Measurements from ENCODE around the gene ANAPC5.
"Not testable (repeated sequence)": the region's sequence is repeated elsewhere in the genome, so short reads cannot be mapped to it uniquely, and the experiment has no call there.

Gene ANAPC5

DNA sequence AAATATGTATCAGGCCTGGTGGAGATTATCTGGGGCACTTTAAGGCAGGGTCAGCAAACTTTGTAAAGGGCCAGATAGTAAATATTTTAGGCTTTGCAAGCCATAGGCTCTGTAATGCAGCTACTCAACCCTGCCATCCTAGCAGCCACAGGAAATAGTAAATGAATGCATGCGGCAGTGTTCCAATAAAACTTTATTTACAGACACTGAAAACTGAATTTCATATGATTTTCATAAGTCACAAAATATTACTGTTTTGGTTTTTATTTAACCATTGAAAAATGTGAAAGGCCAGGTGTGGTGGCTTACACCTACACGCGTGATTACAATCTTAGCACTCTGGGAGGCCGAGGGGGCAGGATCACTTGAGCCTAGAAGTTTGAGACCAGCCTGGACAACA, 52.5 kb downstream of the ANAPC5 start:
- Histone ChIP-seq H3K36me3 (ENCODE audit: low read length) (no peaks in the 10 kb centered on the region), H2AFZ (ENCODE audit: low read depth, low read length, severe bottlenecking) (no peak overlapping the region), H3K27ac (ENCODE audit: low read depth, low read length) (no peak overlapping the region), H3K27me3 (ENCODE audit: low read length) (no peaks in the 10 kb centered on the region), H4K20me1 (ENCODE audit: low read depth, low read length) (no peaks in the 10 kb centered on the region), H3K4me3 (ENCODE audit: insufficient read depth, low read length, poor library complexity, severe bottlenecking) (no peak overlapping the region), H3K9ac (ENCODE audit: low read length) (no peak overlapping the region), H3K4me2 (ENCODE audit: low read depth, low read length, poor library complexity, severe bottlenecking) (no peak overlapping the region), H3K9me2 (replicated peaks; ENCODE audit: insufficient read depth, low read length) (no peaks in the 10 kb centered on the region), H3K79me2 (ENCODE audit: insufficient read depth, low read length) (peaks cover 17% of the 10 kb centered on the region), H3K9me3 (ENCODE audit: insufficient read depth, low read length) (no peaks in the 10 kb centered on the region), H3F3A (ENCODE audit: insufficient read depth) (peaks cover 7% of the 10 kb centered on the region; the same call in 1 of the 2 replicates)
- TF ChIP-seq, protein P1, sequence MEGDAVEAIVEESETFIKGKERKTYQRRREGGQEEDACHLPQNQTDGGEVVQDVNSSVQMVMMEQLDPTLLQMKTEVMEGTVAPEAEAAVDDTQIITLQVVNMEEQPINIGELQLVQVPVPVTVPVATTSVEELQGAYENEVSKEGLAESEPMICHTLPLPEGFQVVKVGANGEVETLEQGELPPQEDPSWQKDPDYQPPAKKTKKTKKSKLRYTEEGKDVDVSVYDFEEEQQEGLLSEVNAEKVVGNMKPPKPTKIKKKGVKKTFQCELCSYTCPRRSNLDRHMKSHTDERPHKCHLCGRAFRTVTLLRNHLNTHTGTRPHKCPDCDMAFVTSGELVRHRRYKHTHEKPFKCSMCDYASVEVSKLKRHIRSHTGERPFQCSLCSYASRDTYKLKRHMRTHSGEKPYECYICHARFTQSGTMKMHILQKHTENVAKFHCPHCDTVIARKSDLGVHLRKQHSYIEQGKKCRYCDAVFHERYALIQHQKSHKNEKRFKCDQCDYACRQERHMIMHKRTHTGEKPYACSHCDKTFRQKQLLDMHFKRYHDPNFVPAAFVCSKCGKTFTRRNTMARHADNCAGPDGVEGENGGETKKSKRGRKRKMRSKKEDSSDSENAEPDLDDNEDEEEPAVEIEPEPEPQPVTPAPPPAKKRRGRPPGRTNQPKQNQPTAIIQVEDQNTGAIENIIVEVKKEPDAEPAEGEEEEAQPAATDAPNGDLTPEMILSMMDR (IDR thresholded peaks at IDR 0.05; ENCODE audit: insufficient read depth, low read length, poor library complexity, severe bottlenecking): no peak
- TF ChIP-seq EZH2phosphoT487 (conservative IDR thresholded peaks at IDR 0.05; ENCODE audit: low read length): no peak

DNA sequence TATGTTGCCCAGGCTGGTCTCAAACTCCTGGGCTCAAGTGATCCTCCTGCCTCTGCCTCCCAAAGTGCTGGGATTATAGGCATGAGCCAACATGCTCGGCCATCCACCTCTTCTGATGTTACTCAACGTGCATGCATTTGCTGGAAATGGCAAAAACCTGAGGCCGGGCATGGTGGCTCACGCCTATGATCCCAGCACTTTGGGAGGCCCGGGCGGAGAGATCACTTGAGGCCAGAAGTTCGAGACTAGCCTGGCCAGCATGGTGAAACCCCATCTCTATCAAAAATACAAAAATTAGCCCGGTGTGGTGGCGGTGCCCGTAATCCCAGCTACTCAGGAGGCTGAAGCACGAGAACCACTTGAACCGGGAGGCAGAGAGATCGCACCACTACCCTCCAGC, 53.8 kb downstream of the ANAPC5 start:
- not testable (repeated sequence) for H3K27ac ChIP-seq (ENCODE audit: low read depth, low read length); H3F3A ChIP-seq (ENCODE audit: insufficient read depth); H4K20me1 ChIP-seq (ENCODE audit: low read depth, low read length); H3K9ac ChIP-seq (ENCODE audit: low read length); H3K9me2 ChIP-seq (replicated peaks; ENCODE audit: insufficient read depth, low read length); H3K27me3 ChIP-seq (ENCODE audit: low read length); H3K9me3 ChIP-seq (ENCODE audit: insufficient read depth, low read length); H2AFZ ChIP-seq (ENCODE audit: low read depth, low read length, severe bottlenecking); H3K4me3 ChIP-seq (ENCODE audit: insufficient read depth, low read length, poor library complexity, severe bottlenecking); H3K36me3 ChIP-seq (ENCODE audit: low read length); H3K4me2 ChIP-seq (ENCODE audit: low read depth, low read length, poor library complexity, severe bottlenecking)
- peaks cover 30% of the 10 kb centered on the region for H3K79me2 ChIP-seq (ENCODE audit: insufficient read depth, low read length)

DNA sequence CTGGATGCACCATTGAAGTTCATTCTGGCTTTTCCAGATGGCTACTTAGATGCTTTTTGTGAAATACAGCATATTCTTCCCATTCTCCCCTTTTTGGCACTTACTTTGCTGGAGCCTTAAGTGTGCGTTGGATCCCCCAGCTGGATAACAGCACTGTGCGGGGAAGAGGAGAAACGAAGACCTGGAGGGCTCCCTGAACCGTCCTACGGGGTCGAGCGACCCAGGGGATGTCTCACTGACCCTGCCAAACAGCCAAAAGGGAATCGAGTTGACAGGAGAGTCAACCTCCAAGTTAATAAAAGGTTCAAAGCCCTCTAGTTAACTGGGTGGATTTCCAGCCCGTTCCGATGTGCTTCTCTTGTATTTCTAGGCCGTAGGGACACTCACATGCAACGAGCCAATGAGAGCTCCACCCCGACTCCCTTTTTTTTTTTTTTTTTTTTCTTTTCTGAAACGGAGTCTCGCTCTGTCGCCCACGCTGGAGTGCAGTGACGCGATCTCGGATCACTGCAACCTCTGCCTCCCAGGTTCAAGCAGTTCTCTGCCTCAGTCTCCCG, 54.7 kb downstream of the ANAPC5 start:
- H3K27ac ChIP-seq (ENCODE audit: low read depth, low read length): no peak overlapping the region

More for the DNA sequence above, 54.7 kb downstream of the ANAPC5 start:
- H3K27me3 ChIP-seq (ENCODE audit: low read length): no peaks in the 10 kb centered on the region
- H3K9me2 ChIP-seq (replicated peaks; ENCODE audit: insufficient read depth, low read length): no peaks in the 10 kb centered on the region
- peak overlapping the region; percentile 69 for H3K9ac ChIP-seq (ENCODE audit: low read length)
- no peaks in the 10 kb centered on the region for H3K9me3 ChIP-seq (ENCODE audit: insufficient read depth, low read length)
- peak overlapping the region; percentile 68 for H3K4me2 ChIP-seq (ENCODE audit: low read depth, low read length, poor library complexity, severe bottlenecking)
- H3F3A ChIP-seq (ENCODE audit: insufficient read depth): peaks cover 3% of the 10 kb centered on the region; the same call in 1 of the 2 replicates
- H2AFZ ChIP-seq (ENCODE audit: low read depth, low read length, severe bottlenecking): peak overlapping the region; percentile 81
- no peaks in the 10 kb centered on the region for H3K36me3 ChIP-seq (ENCODE audit: low read length)
- peak overlapping the region; percentile 61 for H3K4me3 ChIP-seq (ENCODE audit: insufficient read depth, low read length, poor library complexity, severe bottlenecking)
- peaks cover 35% of the 10 kb centered on the region for H3K79me2 ChIP-seq (ENCODE audit: insufficient read depth, low read length)
- no peak for TF ChIP-seq EZH2phosphoT487 (conservative IDR thresholded peaks at IDR 0.05; ENCODE audit: low read length)
- TF ChIP-seq, protein P1 (IDR thresholded peaks at IDR 0.05; ENCODE audit: insufficient read depth, low read length, poor library complexity, severe bottlenecking): no peak
- H4K20me1 ChIP-seq (ENCODE audit: low read depth, low read length): no peaks in the 10 kb centered on the region

All from SU-DHL-6 (cell line).